ENCODE data around the gene CIB4. TPM values are rescaled to one million over a fixed set of nuclear protein-coding genes. Genes with fewer than 3 reads are reported as not detected.

Gene CIB4
- total RNA-seq, 4 donors from 2014 or later: not detected

DNA sequence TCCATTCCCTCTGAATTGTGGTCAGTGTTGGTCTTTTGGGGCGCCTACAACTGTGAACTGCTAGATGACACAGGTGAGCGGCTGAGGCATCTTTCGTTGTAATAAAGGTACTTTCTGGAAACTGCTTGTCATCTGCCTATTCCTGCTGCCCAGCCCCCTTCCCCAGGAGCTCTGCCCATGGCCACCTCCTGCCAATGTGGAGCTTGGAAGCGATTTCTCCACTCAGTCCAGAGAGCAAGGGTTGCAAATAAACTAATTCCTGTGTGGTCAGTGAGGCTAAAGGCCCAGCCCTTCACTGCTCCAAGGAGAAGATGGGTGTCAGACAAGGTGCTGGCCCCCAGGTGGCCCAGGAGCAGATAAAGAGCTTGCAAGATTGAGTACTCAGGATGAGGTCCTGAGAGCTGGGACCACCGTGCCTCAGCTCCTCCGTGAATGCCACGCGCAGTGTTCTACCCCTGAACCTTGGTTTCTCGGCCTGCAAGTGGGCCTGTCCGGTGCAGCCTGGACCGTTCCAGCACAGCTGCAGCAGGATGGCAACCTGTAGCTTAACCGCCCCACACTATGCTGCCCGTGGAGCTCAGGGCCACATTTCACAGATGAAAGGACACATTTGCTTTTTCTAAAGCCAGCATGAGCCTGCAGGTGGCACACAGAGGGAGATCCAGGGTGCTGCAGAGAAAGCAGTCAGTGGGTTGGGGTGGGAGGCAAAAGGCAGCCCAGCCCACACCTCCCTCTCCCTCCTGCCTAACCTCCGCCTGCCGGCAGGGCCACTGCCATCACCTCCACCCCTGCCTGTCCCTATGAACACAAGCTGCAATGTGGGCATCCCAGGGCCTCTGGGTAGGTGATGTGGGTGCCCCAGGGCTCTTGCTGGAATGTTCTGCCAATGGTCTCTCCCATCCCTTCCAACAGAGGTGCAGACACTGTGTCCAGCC is 84.6 kb downstream of the CIB4 start:
- intact Hi-C loops (cut with DNase I): no loop called here
- no peak for DNase-seq (ENCODE audit: extremely low spot score)
- WGBS: 89% methylated on average over 13 of the region's 15 CpGs

DNA sequence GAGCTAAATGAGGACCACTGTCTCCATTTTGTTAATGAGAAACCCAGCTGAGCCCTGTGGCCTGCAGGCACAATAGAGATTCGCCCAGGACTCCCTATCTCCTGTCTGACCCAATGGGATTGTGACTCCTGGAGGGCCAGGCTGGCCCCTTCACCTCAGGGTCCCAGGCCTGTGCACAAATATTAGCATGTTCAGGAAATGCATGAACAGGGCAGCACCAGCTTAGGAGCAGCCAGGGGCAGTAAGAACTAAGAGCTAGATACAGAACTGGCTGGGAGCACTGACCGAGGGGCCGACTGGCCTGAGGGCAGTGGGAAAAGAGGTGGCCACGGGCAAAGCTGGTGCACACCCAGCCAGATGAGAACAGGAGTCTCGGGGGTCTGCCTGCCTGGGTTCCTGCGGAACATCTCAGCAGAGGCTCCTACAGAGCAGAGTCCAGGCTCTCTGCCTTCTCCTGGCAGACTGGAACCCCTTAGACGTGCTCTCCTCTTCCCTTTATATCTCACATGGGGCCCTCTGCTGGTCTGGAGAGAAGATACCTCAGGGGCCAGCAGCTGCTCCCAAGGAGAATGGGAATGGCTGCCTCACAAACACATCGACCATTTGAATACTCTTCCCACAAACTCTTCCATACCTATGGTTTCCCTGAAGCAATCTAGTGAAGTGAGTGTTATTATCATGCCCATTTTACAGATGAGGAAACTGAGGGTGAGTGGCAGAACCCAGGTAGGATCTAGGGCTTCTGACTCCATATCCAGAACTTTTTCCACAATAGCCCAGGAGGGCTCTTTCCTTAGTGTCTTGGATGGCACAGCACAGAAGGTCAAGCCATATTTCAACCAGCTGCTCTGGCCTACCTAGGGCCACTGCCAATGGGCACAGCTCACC is 85.7 kb downstream of the CIB4 start:
- Histone ChIP-seq H3K27me3 (peaks cover 0 to 49% (median 0%) of the 10 kb centered on the region in 4 donors), H3K27ac (replicated peaks in 1 of 4) (no peak overlapping the region), H3K4me3 (no peak overlapping the region), H3K9me3 (no peaks in the 10 kb centered on the region), H3K4me1 (no peaks in the 10 kb centered on the region), H3K36me3 (no peaks in the 10 kb centered on the region)
- WGBS: 78% methylated on average over 8 of the region's 8 CpGs
- intact Hi-C loops (cut with DNase I): no loop called here
- DNase-seq (ENCODE audit: extremely low spot score): no peak
- TF ChIP-seq EP300 (IDR thresholded peaks at IDR 0.05): no peak
- no peak for TF ChIP-seq POLR2A (IDR thresholded peaks at IDR 0.05; ENCODE audit: low read depth)

More for the DNA sequence above, 84.6 kb downstream of the CIB4 start:
- no peaks in the 10 kb centered on the region for H3K4me1 ChIP-seq
- H3K27me3 ChIP-seq: peaks cover 0 to 47% (median 0%) of the 10 kb centered on the region in 4 donors
- no peaks in the 10 kb centered on the region for H3K36me3 ChIP-seq
- no peaks in the 10 kb centered on the region for H3K9me3 ChIP-seq
- TF ChIP-seq, protein P1, sequence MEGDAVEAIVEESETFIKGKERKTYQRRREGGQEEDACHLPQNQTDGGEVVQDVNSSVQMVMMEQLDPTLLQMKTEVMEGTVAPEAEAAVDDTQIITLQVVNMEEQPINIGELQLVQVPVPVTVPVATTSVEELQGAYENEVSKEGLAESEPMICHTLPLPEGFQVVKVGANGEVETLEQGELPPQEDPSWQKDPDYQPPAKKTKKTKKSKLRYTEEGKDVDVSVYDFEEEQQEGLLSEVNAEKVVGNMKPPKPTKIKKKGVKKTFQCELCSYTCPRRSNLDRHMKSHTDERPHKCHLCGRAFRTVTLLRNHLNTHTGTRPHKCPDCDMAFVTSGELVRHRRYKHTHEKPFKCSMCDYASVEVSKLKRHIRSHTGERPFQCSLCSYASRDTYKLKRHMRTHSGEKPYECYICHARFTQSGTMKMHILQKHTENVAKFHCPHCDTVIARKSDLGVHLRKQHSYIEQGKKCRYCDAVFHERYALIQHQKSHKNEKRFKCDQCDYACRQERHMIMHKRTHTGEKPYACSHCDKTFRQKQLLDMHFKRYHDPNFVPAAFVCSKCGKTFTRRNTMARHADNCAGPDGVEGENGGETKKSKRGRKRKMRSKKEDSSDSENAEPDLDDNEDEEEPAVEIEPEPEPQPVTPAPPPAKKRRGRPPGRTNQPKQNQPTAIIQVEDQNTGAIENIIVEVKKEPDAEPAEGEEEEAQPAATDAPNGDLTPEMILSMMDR (IDR thresholded peaks at IDR 0.05): no peak
- no peak for TF ChIP-seq EP300 (IDR thresholded peaks at IDR 0.05)
- no peak for TF ChIP-seq POLR2AphosphoS5 (IDR thresholded peaks at IDR 0.05)
- TF ChIP-seq POLR2A (IDR thresholded peaks at IDR 0.05; ENCODE audit: low read depth): no peak
- no peak overlapping the region for H3K27ac ChIP-seq (replicated peaks in 1 of 4)
- H3K4me3 ChIP-seq: no peak overlapping the region

DNA sequence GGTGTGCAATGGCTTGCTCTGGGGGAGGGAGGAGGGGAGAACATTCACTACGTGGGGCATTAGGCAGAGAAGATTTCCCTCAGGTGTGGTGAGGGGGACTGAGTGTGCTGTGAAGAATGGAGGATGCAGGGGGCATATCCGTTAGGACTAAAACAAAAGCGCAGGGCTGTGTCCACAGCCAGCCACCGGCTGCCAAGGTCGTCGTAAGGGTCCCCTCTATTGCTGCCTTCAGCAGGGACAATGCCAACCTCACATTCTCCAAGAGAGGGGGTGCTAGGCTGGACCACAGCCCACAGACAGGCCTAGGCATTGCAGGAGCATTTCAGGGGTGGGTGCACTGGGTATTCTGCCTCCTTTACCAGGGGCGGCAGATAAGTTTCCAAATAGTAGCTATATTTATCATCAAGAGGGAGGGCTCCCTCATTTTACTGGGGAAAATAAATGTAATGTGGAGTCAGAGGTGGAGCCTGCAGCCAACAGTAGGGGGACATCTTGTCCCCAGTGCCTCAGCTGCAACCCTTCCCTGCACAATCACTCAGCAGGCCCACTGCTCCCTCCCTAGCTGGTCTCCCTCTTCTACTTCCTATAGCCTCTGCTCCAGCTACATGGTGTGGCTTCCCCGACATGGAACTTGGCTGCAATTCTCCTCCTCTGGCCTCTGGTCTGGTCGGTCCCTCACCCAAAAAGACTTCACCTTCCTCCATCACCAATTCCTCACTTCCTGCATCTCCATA is 88.4 kb downstream of the CIB4 start:
- intact Hi-C loops (cut with DNase I): no loop called here
- TF ChIP-seq POLR2A (IDR thresholded peaks at IDR 0.05; ENCODE audit: low read depth): no peak
- no peak for TF ChIP-seq EP300 (IDR thresholded peaks at IDR 0.05)
- TF ChIP-seq, protein P1 (IDR thresholded peaks at IDR 0.05): no peak
- TF ChIP-seq POLR2AphosphoS5 (IDR thresholded peaks at IDR 0.05): no peak
- no peak for DNase-seq (ENCODE audit: extremely low spot score)

DNA sequence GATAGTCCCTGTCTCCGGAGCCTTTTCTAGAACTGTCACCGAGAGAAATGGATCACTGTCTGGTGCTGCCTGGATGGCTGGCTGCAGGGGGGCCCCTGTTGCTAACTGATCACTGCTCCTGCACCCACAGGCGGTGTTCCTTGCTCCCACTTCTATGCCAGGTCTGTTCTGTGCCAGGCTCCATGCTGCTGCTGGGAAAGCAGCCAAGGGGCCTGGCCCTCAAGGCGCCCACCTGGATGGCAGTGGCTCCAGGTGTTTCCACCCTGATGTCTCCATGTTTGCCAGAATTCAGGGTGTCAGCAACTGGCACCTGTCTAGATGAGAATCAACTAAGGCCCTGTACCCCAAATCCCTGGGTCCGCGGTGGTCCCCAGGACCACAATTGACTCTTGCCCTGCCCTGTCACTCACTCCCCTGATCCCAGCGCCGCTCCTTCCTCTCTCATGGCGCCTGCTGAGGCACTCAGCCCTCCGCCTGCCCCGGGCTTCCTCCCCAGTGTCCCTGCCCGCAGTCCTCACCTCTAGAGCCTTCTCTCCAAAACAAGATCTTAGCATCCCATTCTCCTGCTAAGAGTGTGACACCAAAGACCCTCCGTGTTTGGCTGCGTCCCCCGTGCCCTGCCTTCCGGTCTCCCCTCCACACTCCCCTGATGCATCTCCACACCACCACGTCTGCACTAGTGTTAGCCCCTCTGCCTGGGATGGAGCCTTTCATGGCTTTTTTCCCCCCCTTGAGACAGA is 90.7 kb downstream of the CIB4 start:
- intact Hi-C loops (cut with DNase I): no loop called here
- H3K9me3 ChIP-seq: no peaks in the 10 kb centered on the region
- TF ChIP-seq, protein P1 (IDR thresholded peaks at IDR 0.05): no peak
- H3K4me3 ChIP-seq: no peak overlapping the region
- WGBS: 85% methylated on average over 16 of the region's 17 CpGs
- H3K4me1 ChIP-seq: no peaks in the 10 kb centered on the region
- no peaks in the 10 kb centered on the region for H3K36me3 ChIP-seq
- no peak for DNase-seq (ENCODE audit: extremely low spot score)
- H3K27ac ChIP-seq (replicated peaks in 1 of 4): no peak overlapping the region
- peaks cover 0 to 23% (median 0%) of the 10 kb centered on the region in 4 donors for H3K27me3 ChIP-seq

More for the DNA sequence above, 88.4 kb downstream of the CIB4 start:
- H3K4me3 ChIP-seq: no peak overlapping the region
- no peaks in the 10 kb centered on the region for H3K9me3 ChIP-seq
- H3K4me1 ChIP-seq: no peaks in the 10 kb centered on the region
- 68% methylated on average over 9 of the region's 9 CpGs for WGBS
- H3K36me3 ChIP-seq: no peaks in the 10 kb centered on the region
- peaks cover 0 to 34% (median 0%) of the 10 kb centered on the region in 4 donors for H3K27me3 ChIP-seq
- no peak overlapping the region for H3K27ac ChIP-seq (replicated peaks in 1 of 4)
